HG03039 (cell line): ENCODE results near the gene ETF1.
"Not testable (repeated sequence)": the region's sequence is repeated elsewhere in the genome, so short reads cannot be mapped to it uniquely, and the experiment has no call there.

Experiments used
- ATAC-seq: cut with Tn5 transposase; IDR thresholded peaks from one replicate; pipeline ENCODE4 v1.9.1; 2021; ENCODE audit warnings: mild to moderate bottlenecking, moderate library complexity; ENCODE audit not compliant: unreplicated experiment

The ETF1 gene

DNA sequence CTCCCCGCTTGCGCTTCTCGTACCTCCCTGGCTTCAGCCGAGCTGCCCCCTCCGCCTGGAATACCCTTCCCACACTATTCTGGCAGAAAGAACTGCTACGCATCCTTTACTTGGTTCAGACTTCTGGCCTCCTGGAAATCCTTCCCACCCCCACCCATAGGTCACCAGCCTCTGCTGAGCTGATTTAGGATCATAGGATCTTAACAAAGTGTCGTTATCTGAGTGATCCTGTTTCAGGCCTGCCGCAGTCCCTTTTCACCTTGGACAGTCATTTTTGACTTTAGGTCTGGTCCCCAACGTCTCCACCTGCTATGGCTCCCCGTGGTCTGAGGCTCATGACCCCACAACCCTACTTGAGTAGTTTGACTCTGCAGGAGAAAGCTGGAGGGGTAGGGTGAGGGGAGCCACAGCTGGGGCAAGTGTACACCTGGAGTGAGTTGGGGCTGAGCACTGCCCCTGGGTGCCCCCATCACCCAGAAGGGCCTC, 50.4 kb downstream of the ETF1 start:
- no peak for ATAC-seq

DNA sequence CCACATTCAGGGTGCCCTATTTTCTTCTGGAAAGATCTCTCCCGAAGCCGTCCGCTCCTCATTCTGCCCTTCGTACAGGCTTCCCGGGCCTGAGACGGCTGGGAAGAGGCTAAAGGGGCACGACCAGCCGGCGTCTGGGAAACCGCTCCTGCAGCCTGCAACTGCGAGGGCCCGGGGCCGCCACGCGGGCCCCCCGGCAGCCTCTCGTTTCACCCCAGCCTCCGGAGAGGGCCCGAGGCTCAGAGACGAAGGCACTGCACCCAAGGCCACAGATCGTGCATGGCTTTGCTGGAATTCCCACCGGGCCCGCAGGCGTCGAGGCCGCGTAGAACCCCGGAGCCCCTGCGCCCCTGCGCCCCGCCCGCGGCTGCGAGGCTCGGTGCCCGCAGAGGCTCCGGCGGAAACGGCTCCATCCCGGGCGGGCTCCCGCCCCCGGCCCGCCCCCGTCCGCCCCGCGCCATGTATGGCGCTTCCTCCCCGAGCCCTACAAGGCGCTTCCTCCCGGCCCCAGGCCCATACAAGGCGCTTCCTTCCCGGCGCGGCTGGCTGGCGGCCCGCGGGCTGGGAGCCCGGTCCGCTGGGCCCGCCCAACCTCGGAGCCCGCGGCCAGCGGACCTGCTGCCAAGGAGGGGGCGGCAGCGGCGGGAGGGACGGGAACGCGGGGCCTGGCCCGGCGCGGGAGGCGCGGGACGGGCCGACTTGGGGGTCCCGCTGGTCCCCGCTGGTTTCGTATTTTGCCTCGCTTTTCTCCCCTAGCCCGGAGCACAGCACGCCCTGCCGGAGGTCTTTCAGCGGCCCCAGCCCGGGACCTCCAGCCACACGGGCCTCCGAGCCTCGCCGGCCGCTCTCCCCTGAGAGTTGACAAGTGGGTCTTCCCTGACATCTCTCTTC, 51.1 kb downstream of the ETF1 start:
- ATAC-seq: peak; percentile 97

DNA sequence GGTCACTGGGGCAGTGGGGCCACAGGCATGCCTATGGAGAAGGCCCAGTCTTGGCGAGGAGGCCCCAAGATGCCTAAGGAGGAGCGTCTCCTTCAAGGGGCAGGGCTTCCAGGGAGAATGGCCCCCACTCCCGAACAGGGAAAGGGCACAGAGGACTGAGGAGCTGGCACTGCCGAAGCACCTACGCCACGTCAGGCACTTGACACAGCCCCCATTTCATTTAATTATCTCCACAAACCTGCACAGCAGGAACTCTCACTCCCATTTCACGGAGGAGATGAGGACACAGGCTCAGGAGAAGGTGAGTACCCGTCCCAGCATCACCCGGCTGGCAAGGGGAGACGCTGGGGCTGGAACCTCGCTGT, 51.8 kb downstream of the ETF1 start:
- ATAC-seq: no peak

DNA sequence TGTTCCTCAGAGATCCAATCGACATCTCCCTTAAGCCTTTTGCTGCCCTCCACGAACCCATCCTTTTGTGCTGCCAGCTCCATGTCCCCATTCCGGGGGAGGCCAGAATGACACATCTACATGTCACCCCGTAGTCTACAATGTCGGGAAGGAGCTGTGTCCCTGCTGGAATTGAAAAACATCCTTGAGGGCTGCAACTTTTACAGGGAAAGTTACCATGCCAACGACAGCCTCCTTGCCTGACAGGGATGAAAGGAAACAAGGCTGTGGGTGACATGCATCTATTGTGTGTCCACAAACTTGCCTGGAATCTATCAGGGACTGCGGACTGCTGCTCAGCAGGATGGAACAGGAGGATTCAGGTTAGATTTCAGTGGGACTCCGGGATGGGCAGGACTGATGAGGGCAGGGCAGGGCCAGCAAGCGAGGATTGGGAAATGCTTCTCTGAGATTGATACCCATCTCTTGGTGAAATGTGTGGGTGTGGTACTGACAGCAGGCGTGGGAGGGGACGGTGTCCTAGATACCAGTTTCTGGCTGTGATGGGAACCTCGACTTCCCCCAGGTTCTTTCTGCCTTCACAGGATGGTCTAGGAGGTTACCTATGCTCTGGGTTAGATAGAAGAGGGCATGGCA, 52.3 kb downstream of the ETF1 start:
- ATAC-seq: no peak

DNA sequence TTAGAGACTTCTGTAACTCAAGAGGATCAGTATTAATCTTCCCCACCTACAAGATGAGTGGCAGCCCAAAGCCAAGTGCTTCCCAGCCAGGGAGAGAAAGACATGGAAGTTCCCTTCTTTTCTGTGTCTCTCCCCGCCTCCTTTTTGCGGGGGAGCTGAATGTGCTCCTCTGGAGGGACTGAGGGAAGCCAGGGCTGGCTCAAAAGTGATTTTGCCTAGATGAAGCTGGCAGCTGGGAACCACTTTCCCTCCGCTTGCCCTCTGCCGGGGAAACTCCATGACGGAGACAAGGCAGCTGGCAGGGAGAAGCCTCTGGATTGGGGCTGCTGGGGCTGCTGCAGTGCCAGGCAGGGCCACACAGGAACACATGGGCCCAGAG, 53.4 kb downstream of the ETF1 start:
- ATAC-seq: no peak

DNA sequence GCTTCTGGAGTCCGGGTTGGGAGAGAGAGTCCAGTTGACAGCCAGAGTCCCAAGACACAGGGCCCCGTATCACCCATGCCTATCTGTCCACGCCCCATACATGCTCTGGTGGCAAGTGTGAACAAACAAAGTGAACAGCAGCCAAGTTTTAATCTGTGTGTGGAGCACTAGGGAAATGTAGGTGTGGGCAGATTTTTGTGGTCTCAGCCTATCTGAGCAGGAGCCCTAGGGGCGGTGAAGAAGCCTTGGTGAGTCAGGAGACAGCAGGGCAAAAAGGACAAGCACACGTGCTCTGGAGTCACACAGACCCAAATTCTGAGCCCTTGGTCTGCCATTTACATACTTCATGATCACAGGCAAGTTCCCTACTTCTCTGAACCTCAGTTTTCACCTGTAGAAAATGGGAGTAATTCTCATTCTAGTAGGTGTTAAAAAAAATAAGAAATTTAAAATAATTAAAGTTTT, 54.5 kb downstream of the ETF1 start:
- ATAC-seq: no peak

DNA sequence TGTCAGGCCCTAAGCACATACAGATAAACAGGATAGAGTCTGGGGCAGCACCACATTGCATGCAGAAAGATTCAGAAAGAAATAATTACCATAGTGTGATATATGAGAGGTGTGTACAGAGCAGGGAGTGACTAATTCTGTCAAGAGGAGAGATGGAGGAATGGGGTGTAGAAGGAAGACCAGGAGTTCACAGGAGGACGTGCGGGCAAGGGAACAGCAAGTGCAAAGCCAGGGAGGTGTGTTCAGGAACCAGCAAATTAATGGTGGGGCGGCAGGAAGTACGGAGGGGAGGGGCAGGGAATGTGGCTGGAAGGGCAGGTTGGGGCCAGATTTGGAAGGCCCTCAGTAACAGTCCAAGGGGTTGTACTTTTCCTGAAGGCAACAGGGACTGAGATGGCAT, 60.4 kb downstream of the ETF1 start:
- ATAC-seq: no peak

DNA sequence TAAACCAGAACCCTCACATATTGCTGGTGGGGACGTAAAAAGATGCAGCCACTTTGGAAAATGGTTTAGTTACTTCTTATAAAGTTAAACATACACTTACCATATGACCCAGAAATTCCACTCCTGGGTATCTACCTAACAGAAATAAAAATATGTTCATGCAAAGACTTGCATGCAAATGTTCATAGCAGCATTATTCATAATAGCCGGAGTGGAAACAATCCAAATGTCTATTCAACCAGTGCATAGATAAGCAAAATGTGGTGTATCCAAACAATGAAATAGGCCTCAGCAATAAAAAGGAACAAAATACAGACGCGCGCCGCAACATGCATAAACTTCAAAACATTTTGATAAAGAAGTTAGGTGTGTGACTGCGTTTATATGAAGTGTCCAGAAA, 66.1 kb downstream of the ETF1 start:
- no peak for ATAC-seq

DNA sequence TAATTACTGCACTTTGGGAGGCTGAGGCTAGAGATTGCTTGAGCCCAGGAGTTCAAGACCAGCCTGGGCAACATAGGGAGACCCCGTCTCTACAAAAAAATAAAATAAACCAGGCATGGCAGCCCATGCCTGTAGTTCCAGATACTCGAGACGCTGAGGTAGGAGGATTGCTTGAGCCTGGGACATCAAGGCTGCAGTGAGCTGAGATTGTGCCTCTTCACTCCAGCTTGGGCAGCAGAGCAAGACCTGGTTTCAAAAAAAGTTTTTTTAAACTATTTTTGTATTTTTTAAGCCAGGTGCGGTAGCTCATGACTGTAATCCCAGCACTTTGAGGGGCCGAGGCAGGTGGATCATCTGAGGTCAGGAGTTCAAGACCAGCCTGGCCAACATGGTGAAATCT, 69.9 kb downstream of the ETF1 start:
- not testable (repeated sequence) for ATAC-seq

DNA sequence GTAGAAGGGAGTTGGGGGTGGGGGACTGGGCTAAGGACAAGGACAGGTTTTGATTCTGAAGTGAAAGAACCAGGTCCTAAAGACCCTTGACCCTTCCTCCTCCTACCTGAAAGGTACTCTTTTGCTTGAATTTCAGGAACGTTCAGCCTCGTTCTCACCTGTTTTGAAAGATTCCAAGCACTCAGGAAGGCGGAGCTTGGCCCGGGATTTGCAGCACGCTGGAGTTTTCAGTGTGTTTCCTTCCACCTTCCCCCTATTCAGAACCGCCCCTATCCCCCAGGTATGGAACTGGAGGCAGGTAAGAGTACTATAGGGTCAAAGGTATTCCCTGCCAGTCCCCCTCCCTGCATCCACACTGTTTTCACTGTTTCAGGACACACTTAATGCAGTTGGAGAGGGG, 70.7 kb downstream of the ETF1 start:
- ATAC-seq: no peak

DNA sequence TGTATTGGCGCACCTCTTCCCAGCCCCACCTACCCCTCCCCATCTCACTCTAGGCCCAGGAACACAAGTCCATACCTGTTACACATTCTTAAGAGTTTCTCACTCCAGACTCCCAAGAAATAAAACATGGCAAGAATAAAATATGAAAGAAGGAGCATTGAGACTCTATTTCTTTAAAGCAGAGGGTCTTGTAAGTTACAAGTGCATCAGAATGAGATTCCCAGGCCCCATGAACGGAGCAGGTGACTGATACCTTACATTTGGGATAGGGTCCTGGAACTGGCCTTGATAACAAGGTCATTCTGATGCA, 72.0 kb downstream of the ETF1 start:
- no peak for ATAC-seq

DNA sequence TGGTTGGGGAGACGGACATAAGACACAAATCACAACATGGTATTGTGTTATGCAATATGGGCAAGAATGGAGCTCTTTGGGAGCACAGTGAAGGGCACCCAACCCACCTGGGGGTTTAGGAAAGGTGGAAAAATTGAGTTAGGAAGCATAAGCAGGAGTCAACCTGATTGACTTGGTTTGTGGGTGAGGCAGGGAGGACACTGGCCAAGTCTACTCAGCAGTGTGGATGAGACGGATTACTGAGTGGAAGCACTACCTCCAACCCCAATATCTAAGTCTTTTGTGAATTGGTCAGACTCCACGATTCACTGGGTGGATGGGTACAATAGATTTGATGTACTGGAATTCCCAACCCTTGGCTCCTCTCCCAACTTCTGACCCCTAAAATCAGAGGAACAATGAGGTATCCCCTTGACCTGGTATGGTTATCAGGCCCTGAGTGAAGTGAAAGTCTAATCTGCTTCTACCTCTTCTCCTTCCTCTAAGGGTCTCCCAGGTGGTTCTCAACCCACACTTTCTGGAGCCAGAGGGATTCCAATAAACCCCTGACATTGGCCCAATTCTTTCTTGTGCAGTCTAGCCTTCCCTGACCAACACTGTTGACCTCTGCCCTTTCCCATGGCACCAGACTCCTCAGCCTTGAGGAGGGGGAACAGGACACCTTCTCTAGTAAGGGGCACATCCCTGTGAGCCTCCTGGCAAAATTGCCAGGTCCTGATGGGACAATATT, 72.5 kb downstream of the ETF1 start:
- no peak for ATAC-seq

DNA sequence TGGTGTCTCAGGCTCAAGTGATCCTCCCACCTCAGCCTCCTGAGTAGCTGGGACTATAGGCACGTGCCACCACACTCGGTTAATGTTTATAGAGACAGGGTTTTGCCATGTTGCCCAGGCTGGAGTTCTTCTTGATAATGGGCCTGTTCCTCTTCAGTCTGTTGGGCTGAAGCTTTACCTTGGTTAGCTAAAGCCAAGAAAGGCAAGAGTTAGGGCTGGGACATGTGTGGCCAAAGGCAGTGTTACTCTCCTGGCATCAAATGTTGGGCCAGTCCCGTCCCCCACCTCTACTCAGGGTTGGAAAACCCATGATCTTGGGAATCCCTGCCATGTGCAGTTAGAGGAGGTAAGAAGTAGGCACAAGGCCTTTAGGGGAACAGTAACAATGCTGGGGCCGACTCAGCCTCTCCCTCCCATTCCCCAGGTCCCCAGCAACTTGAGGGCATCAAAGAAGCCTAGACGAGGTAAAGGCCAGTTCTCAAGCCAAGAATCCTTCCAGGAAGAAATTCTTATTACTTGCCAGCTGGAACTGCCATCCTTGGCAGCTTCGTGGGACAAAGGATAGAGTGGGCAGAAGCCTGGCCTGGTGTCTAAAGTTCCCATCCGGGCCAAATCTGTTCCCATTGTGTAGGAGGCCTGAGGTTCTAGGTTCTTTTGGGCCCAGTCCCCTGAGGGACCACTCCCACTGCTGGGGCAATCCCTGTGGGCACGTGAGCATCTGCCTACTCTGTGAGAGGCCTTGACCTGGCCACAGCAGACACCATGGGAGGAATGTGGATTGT, 73.3 kb downstream of the ETF1 start:
- ATAC-seq: no peak

DNA sequence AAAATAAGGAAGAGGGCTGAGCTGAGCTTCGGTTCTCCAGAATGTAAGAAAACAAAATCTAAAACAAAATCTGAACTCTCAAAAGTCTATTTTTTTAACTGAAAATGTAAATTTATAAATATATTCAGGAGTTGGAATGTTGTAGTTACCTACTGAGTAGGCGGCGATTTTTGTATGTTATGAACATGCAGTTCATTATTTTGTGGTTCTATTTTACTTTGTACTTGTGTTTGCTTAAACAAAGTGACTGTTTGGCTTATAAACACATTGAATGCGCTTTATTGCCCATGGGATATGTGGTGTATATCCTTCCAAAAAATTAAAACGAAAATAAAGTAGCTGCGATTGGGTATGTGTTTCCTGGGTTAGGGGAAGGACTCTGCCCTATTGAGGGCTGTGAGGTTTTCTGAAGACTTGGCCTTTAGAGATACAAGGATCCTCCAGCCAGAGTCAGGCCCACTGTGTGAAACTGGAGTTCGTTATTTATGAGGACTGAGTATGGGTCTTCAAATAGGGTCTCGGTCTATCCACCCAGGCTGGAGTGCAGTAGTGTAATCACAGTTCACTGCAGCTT, 74.0 kb downstream of the ETF1 start:
- no peak for ATAC-seq

DNA sequence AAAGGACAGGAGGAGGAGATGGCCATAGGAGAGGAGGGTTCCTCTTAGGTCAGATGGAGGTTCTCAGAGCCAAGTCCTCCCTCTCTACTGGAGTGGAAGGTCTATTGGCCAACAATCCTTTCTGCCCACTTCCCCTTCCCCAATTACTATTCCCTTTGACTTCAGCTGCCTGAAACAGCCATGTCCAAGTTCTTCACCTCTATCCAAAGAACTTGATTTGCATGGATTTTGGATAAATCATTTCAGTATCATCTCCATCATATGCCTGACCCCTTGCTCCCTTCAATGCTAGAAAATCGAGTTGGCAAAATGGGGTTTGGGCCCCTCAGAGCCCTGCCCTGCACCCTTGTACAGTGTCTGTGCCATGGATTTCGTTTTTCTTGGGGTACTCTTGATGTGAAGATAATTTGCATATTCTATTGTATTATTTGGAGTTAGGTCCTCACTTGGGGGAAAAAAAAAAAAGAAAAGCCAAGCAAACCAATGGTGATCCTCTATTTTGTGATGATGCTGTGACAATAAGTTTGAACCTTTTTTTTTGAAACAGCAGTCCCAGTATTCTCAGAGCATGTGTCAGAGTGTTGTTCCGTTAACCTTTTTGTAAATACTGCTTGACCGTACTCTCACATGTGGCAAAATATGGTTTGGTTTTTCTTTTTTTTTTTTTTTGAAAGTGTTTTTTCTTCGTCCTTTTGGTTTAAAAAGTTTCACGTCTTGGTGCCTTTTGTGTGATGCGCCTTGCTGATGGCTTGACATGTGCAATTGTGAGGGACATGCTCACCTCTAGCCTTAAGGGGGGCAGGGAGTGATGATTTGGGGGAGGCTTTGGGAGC, 74.7 kb downstream of the ETF1 start:
- no peak for ATAC-seq

DNA sequence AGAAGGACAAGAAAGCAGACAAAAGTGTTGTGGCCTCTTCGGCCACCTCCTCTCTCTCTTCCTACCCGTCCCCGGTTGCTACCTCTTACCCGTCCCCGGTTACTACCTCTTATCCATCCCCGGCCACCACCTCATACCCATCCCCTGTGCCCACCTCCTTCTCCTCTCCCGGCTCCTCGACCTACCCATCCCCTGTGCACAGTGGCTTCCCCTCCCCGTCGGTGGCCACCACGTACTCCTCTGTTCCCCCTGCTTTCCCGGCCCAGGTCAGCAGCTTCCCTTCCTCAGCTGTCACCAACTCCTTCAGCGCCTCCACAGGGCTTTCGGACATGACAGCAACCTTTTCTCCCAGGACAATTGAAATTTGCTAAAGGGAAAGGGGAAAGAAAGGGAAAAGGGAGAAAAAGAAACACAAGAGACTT, 75.3 kb downstream of the ETF1 start:
- no peak for ATAC-seq

DNA sequence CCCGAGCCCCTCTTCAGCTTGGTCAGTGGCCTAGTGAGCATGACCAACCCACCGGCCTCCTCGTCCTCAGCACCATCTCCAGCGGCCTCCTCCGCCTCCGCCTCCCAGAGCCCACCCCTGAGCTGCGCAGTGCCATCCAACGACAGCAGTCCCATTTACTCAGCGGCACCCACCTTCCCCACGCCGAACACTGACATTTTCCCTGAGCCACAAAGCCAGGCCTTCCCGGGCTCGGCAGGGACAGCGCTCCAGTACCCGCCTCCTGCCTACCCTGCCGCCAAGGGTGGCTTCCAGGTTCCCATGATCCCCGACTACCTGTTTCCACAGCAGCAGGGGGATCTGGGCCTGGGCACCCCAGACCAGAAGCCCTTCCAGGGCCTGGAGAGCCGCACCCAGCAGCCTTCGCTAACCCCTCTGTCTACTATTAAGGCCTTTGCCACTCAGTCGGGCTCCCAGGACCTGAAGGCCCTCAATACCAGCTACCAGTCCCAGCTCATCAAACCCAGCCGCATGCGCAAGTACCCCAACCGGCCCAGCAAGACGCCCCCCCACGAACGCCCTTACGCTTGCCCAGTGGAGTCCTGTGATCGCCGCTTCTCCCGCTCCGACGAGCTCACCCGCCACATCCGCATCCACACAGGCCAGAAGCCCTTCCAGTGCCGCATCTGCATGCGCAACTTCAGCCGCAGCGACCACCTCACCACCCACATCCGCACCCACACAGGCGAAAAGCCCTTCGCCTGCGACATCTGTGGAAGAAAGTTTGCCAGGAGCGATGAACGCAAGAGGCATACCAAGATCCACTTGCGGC, 75.9 kb downstream of the ETF1 start:
- ATAC-seq: no peak

DNA sequence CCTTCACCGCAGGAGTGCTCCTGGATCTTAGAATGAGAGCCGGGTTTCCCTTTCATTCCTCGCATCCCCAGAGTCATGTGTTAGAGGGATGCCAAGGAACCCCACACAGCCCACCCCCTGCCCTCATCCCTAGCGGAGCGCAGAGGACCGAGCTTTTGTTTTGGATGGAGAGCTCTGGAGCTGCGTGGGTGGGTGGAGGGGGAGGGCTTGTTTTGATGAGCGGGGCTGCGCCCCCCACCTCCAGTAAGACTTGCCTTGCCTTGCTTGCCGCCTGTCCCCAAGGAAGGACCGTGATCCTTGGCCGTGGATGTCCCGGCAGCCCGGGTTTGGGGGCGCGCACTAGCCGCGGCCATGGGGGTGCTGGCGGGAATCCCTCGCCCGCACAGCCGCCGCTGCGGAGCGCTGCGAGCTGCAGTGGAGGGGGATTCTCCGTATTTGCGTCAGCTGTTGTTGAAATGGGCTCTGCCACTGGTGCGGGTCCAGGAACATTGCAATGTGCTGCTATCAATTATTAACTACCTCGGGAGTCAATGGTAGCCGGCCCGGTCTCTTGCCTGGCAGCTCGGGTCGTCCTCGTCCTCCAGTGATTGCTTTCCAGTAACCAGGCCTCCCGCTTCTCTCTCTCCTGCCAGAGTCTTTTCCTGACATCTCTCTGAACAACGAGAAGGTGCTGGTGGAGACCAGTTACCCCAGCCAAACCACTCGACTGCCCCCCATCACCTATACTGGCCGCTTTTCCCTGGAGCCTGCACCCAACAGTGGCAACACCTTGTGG, 76.7 kb downstream of the ETF1 start:
- ATAC-seq: no peak
